DND-41 (cell line): Measurements from ENCODE around the gene PIEZO2.

ENCODE experiments used
- ATAC-seq: fragments of 200-7000 bp; cut with Tn5 transposase; 3 replicates; pipeline ENCODE4 v1.9.1; 2021; ENCODE audit warnings: low read depth; ENCODE audit not compliant: insufficient read depth
- DNase-seq: peaks from one replicate; pipeline ENCODE4 v3.0.0-alpha.2; 2020
- H2AFZ ChIP-seq: 2 replicates; pipeline ENCODE4 v1.6.0; 2012; ENCODE audit warnings: low read depth, low read length
- H3K27ac ChIP-seq: 2 replicates; pipeline ENCODE4 v1.5.1; 2012; ENCODE audit warnings: low read length, inconsistent platforms
- H3K27me3 ChIP-seq: fragments of 200-600 bp; sonication (generic); 2 replicates; pipeline ENCODE4 v1.6.0; 2012; ENCODE audit warnings: low read length, mild to moderate bottlenecking, inconsistent platforms; ENCODE audit not compliant: insufficient read depth, poor library complexity
- H3K36me3 ChIP-seq: 2 replicates; pipeline ENCODE4 v1.5.1; 2012; ENCODE audit warnings: low read length, inconsistent platforms; ENCODE audit not compliant: insufficient read depth
- H3K4me1 ChIP-seq: 2 replicates; pipeline ENCODE4 v1.5.1; 2012; ENCODE audit warnings: mild to moderate bottlenecking, low read length; ENCODE audit not compliant: insufficient read depth
- H3K4me2 ChIP-seq: 2 replicates; pipeline ENCODE4 v1.6.0; 2012; ENCODE audit warnings: mild to moderate bottlenecking, moderate library complexity, low read length, inconsistent platforms; ENCODE audit not compliant: insufficient read depth
- H3K4me3 ChIP-seq, 2 experiments: fragments of 200-600 bp in 1 of 2; shearing (Covaris generic) in 1 of 2; 2 replicates each; pipeline ENCODE4 v1.5.1; 2012 to 2016; ENCODE audit warnings: inconsistent platforms in 2 of 2, low read length in 2 of 2, mild to moderate bottlenecking in 2 of 2, low read depth in 1 of 2, moderate library complexity in 1 of 2
- H3K79me2 ChIP-seq: 2 replicates; pipeline ENCODE4 v1.6.0; 2012; ENCODE audit warnings: low read length, inconsistent platforms; ENCODE audit not compliant: insufficient read depth
- H3K9ac ChIP-seq: 2 replicates; pipeline ENCODE4 v1.6.0; 2012; ENCODE audit warnings: low read depth, mild to moderate bottlenecking, inconsistent platforms, low read length, moderate library complexity
- H3K9me3 ChIP-seq: 2 replicates; pipeline ENCODE4 v1.5.1; 2012; ENCODE audit warnings: low read length, moderate library complexity, mild to moderate bottlenecking, inconsistent platforms; ENCODE audit not compliant: insufficient read depth, severe bottlenecking
- H4K20me1 ChIP-seq: 2 replicates; pipeline ENCODE4 v1.6.0; 2012; ENCODE audit warnings: low read length; ENCODE audit not compliant: insufficient read depth
- CTCF ChIP-seq: IDR thresholded peaks from 2 replicates; pipeline ENCODE4 v1.5.1; 2012; ENCODE audit warnings: borderline replicate concordance, low read length, moderate library complexity, mild to moderate bottlenecking; ENCODE audit not compliant: poor library complexity, severe bottlenecking; ENCODE audit errors: extremely low read depth
- EZH2 ChIP-seq: IDR thresholded peaks from 3 replicates; pipeline ENCODE4 v1.6.1; 2012; ENCODE audit warnings: borderline replicate concordance, low read depth, mild to moderate bottlenecking, moderate library complexity, low read length, inconsistent platforms; ENCODE audit not compliant: severe bottlenecking

The PIEZO2 gene

DNA sequence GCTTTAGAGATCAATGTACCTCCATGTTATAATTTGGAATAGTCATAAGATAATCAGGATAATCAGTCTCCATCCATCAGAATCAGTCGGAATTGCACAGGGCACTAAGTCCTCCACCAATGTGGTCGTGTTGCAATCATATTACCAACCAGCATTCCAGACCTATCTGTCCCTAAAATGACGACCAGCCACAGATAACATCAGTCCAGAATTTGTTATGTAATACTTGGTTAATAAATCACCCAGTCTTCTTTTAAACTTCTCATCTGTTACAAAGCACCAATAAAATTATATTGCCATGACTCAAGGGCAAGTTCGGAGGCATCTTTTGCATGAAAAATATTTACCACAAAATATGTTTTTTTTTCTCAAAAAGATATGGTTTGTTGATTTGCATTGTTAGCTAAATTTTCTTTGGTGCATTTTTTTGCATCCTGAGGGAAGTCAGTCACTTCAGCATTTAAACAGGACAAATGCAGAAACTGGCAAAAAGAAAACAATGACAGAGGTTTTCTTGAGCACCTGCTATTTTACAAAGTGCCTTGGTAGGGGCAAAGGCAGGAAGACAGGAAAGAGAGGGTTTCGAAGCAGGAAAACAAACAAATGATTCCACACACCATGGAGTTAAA, 29.3 kb downstream of the PIEZO2 start:
- Histone ChIP-seq H2AFZ (no peak overlapping the region), H3K36me3 (no peaks in the 10 kb centered on the region), H3K27ac (no peak overlapping the region), H3K4me1 (no peaks in the 10 kb centered on the region), H4K20me1 (no peaks in the 10 kb centered on the region), H3K27me3 (peaks cover 3% of the 10 kb centered on the region), H3K4me2 (no peak overlapping the region), H3K4me3 (no peak overlapping the region), H3K9ac (no peak overlapping the region), H3K79me2 (no peaks in the 10 kb centered on the region), H3K9me3 (no peaks in the 10 kb centered on the region)
- ATAC-seq (no peak), DNase-seq (no peak)
- TF ChIP-seq CTCF (no peak), EZH2 (no peak)

DNA sequence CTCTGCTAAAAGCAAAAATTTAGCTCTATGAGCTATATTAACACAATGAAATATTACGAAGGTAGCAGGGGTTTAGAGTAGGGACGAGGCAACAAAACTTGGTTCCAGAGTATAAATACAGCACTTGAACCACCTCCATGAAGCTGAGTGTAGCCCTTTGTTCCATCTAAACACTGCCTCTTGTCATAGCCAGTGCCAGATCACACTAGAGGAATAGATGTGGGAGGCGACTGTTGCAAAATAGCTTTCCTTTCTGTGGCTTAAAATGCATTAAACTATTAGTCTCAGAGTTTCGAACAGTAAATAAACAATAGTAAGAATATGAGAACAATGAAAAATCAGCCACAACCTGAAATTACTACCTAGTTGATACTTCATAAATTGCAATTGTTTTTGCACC, 29.8 kb downstream of the PIEZO2 start:
- Histone ChIP-seq H4K20me1 (no peaks in the 10 kb centered on the region), H3K4me2 (no peak overlapping the region), H2AFZ (no peak overlapping the region), H3K9ac (no peak overlapping the region), H3K4me1 (no peaks in the 10 kb centered on the region), H3K79me2 (no peaks in the 10 kb centered on the region), H3K27ac (no peak overlapping the region), H3K27me3 (peaks cover 3% of the 10 kb centered on the region), H3K4me3 (no peak overlapping the region), H3K9me3 (no peaks in the 10 kb centered on the region), H3K36me3 (no peaks in the 10 kb centered on the region)
- no peak for DNase-seq
- no peak for TF ChIP-seq CTCF
- TF ChIP-seq EZH2: no peak
- no peak for ATAC-seq

DNA sequence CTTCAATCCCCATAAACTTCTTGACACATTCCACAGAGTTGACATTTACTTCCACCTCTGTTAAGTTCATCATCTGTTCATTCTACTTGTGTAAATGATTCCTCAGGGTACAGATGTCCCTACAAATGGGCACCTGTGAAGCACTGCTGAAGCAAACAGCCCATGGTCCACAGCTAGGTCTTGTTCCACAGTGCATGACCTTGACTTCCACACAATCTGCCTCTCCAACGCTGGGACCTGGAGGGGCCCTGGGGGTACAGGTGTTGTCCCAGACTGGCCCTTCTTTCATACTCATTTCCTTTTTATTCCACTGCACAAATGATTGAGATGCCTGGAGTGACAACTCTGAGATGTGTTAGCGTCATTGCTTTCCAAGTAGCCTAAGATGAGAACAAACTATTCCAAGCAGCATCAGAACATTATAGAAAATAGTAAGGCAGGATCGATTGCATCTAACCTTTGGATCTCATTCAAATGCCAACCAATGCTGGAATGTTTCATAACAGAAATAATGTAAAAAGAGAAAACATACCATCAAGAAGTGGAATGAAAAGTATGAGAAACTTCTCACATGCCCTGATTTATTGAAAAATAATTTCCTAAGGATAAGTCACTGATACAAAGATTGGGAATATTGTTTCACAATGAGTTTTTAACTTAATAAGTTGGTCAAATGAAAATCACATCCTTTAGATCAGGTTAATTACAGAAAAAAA, 31.2 kb downstream of the PIEZO2 start:
- Histone ChIP-seq H3K9ac (no peak overlapping the region), H3K79me2 (no peaks in the 10 kb centered on the region), H2AFZ (no peak overlapping the region), H3K4me1 (no peaks in the 10 kb centered on the region), H3K27me3 (peaks cover 3% of the 10 kb centered on the region), H4K20me1 (no peaks in the 10 kb centered on the region), H3K9me3 (no peaks in the 10 kb centered on the region), H3K4me3 (no peak overlapping the region), H3K27ac (no peak overlapping the region), H3K36me3 (no peaks in the 10 kb centered on the region), H3K4me2 (no peak overlapping the region)
- DNase-seq (no peak), ATAC-seq (no peak)
- TF ChIP-seq CTCF (no peak), EZH2 (no peak)
